WTC11 (cell line): ENCODE measurements around the gene CCR9. TPM values are rescaled to one million over a fixed set of nuclear protein-coding genes. Genes with fewer than 3 reads are reported as not detected.

Experiments
- ATAC-seq: fragments of 200-7000 bp; cut with Tn5 transposase; 2 replicates; pipeline ENCODE4 v1.10.0; 2021; ENCODE audit warnings: mild to moderate bottlenecking, moderate library complexity
- CTCF ChIA-PET: fragments of 300-600 bp; sonication (Branson Sonifier 250); formaldehyde crosslinking; loops from one replicate; lab custom pipeline; 2021; ENCODE audit warnings: antibody characterized with exemption; lab: Charles Lee
- POLR2A ChIA-PET: fragments of 350-600 bp; sonication (Branson Sonifier 250); formaldehyde crosslinking; loops from one replicate; lab custom pipeline; 2021; ENCODE audit warnings: antibody characterized with exemption; lab: Charles Lee
- DNase-seq: peaks from one replicate; pipeline ENCODE4 v3.0.0; 2021; ENCODE audit warnings: low spot score
- H3K27ac Mint-ChIP-seq: 2 replicates; pipeline ENCODE4 v1.8.0; 2021; ENCODE audit warnings: mixed read lengths
- H3K27me3 Mint-ChIP-seq: 2 replicates; pipeline ENCODE4 v1.8.0; 2021; ENCODE audit warnings: low read depth, mild to moderate bottlenecking, moderate library complexity, mixed read lengths
- H3K36me3 Mint-ChIP-seq: 2 replicates; pipeline ENCODE4 v1.8.0; 2021; ENCODE audit warnings: mixed read lengths
- H3K4me1 Mint-ChIP-seq: 2 replicates; pipeline ENCODE4 v1.8.0; 2022; ENCODE audit warnings: mixed read lengths
- H3K4me3 Mint-ChIP-seq: 2 replicates; pipeline ENCODE4 v1.8.0; 2021; ENCODE audit warnings: mild to moderate bottlenecking, moderate library complexity, mixed read lengths
- H3K9me3 Mint-ChIP-seq: 2 replicates; pipeline ENCODE4 v1.8.0; 2021; ENCODE audit warnings: mixed read lengths
- CBFB ChIP-seq: sonication (generic); formaldehyde crosslinking; IDR thresholded peaks from 2 replicates; pipeline ENCODE4 v1.8.1; 2022; ENCODE audit warnings: mild to moderate bottlenecking, low read depth, missing genetic modification reagents
- CREB1 ChIP-seq: sonication (generic); formaldehyde crosslinking; IDR thresholded peaks from 2 replicates; pipeline ENCODE4 v1.8.0; 2023; ENCODE audit warnings: mild to moderate bottlenecking, missing genetic modification reagents
- ETV6 ChIP-seq: sonication (generic); formaldehyde crosslinking; IDR thresholded peaks from 2 replicates; pipeline ENCODE4 v1.8.1; 2022; ENCODE audit warnings: mild to moderate bottlenecking, missing genetic modification reagents
- FOXJ3 ChIP-seq: sonication (generic); formaldehyde crosslinking; IDR thresholded peaks from 2 replicates; pipeline ENCODE4 v1.9.0; 2021; ENCODE audit warnings: missing genetic modification reagents, mild to moderate bottlenecking, borderline replicate concordance
- GABPB1 ChIP-seq: sonication (generic); formaldehyde crosslinking; IDR thresholded peaks from 2 replicates; pipeline ENCODE4 v1.8.1; 2023; ENCODE audit warnings: mild to moderate bottlenecking, missing genetic modification reagents
- GRHL2 ChIP-seq: fragments of 250-450 bp; sonication (Bioruptor Pico); IDR thresholded peaks from 2 replicates; pipeline ENCODE4 v1.8.0; 2022; ENCODE audit warnings: mild to moderate bottlenecking, moderate library complexity; ENCODE audit not compliant: insufficient replicate concordance, severe bottlenecking
- MXD4 ChIP-seq: fragments of 250-450 bp; sonication (Bioruptor Pico); IDR thresholded peaks from 2 replicates; pipeline ENCODE4 v1.8.0; 2021; ENCODE audit warnings: mild to moderate bottlenecking, moderate library complexity, borderline replicate concordance
- MYBL2 ChIP-seq: sonication (generic); formaldehyde crosslinking; IDR thresholded peaks from 2 replicates; pipeline ENCODE4 v1.8.1; 2023; ENCODE audit warnings: mild to moderate bottlenecking, moderate library complexity, missing genetic modification reagents
- NFYB ChIP-seq: sonication (generic); formaldehyde crosslinking; conservative IDR thresholded peaks from 2 replicates; pipeline ENCODE4 v1.8.0; 2022; ENCODE audit warnings: low read depth, missing genetic modification reagents
- NR1H2 ChIP-seq: sonication (generic); formaldehyde crosslinking; IDR thresholded peaks from 2 replicates; pipeline ENCODE4 v1.9.0; 2021; ENCODE audit warnings: mild to moderate bottlenecking, moderate library complexity, missing genetic modification reagents
- ZNF138 ChIP-seq: sonication (generic); formaldehyde crosslinking; conservative IDR thresholded peaks from 2 replicates; pipeline ENCODE4 v1.8.1; 2022; ENCODE audit warnings: mild to moderate bottlenecking, moderate library complexity, missing genetic modification reagents
- ZNF232 ChIP-seq: sonication (generic); formaldehyde crosslinking; IDR thresholded peaks from 2 replicates; pipeline ENCODE4 v1.8.0; 2022; ENCODE audit warnings: mild to moderate bottlenecking, missing genetic modification reagents
- ZNF416 ChIP-seq: fragments of 250-450 bp; sonication (Bioruptor Pico); IDR thresholded peaks from 2 replicates; pipeline ENCODE4 v1.9.0; 2021; ENCODE audit warnings: mild to moderate bottlenecking, inconsistent platforms
- total RNA-seq: library from RNA; stranded (reverse); gene quantifications from 3 replicates; pipeline ENCODE4 v1.2.3, GENCODE V29; 2021
- TF ChIP-seq, protein P1 (sequence below): fragments of 250-450 bp; sonication (Bioruptor Pico); IDR thresholded peaks from 2 replicates; pipeline ENCODE4 v2.1.2; 2022; ENCODE audit warnings: mild to moderate bottlenecking, moderate library complexity
- TF ChIP-seq, protein P2 (sequence below): sonication (generic); formaldehyde crosslinking; IDR thresholded peaks from 2 replicates; pipeline ENCODE4 v1.8.1; 2023; ENCODE audit warnings: mild to moderate bottlenecking, moderate library complexity, missing genetic modification reagents
- TF ChIP-seq, protein P3 (sequence below): fragments of 250-450 bp; sonication (Bioruptor Pico); IDR thresholded peaks from 2 replicates; pipeline ENCODE4 v1.8.0; 2021; ENCODE audit warnings: mild to moderate bottlenecking
- TF ChIP-seq, protein P4 (sequence below): sonication (generic); formaldehyde crosslinking; IDR thresholded peaks from 2 replicates; pipeline ENCODE4 v1.8.1; 2023; ENCODE audit warnings: mild to moderate bottlenecking, missing genetic modification reagents, moderate library complexity
- TF ChIP-seq, protein P5 (sequence below): sonication (generic); formaldehyde crosslinking; IDR thresholded peaks from 2 replicates; pipeline ENCODE4 v1.8.1; 2022; ENCODE audit warnings: mild to moderate bottlenecking, moderate library complexity, missing genetic modification reagents
- TF ChIP-seq, protein P6 (sequence below): sonication (generic); formaldehyde crosslinking; IDR thresholded peaks from 2 replicates; pipeline ENCODE4 v1.8.0; 2022; ENCODE audit warnings: mild to moderate bottlenecking, missing genetic modification reagents

CCR9 gene
- total RNA-seq, 1 experiment from 2014 or later, result not detected

DNA sequence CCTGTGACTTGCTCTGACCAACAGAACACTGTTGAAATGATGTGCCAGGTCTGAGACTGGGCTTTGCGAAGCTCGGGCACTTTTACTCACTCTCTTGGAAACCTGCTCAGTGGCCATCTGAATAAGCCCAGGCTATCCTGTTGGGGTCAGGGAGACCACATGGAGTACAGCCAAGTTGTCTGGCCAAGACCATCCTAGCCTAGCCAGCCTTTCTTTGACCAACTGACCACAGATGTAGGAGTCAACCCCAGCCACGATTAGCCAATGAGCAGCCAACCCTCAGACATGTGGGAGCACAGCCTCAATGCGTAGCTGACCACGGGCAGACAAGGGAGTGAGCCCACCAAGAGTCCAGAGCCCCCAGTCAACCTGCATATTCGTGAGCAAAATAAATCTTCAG, 26.1 kb downstream of the CCR9 start (continued):
- TF ChIP-seq, protein P1, sequence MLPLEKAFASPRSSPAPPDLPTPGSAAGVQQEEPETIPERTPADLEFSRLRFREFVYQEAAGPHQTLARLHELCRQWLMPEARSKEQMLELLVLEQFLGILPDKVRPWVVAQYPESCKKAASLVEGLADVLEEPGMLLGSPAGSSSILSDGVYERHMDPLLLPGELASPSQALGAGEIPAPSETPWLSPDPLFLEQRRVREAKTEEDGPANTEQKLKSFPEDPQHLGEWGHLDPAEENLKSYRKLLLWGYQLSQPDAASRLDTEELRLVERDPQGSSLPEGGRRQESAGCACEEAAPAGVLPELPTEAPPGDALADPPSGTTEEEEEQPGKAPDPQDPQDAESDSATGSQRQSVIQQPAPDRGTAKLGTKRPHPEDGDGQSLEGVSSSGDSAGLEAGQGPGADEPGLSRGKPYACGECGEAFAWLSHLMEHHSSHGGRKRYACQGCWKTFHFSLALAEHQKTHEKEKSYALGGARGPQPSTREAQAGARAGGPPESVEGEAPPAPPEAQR (CRISPR knock-in tag), result no peak
- TF ChIP-seq MYBL2 (CRISPR knock-in tag) (no peak), NR1H2 (no peak), ZNF416 (CRISPR knock-in tag) (no peak), GABPB1 (no peak)
- TF ChIP-seq, protein P2, sequence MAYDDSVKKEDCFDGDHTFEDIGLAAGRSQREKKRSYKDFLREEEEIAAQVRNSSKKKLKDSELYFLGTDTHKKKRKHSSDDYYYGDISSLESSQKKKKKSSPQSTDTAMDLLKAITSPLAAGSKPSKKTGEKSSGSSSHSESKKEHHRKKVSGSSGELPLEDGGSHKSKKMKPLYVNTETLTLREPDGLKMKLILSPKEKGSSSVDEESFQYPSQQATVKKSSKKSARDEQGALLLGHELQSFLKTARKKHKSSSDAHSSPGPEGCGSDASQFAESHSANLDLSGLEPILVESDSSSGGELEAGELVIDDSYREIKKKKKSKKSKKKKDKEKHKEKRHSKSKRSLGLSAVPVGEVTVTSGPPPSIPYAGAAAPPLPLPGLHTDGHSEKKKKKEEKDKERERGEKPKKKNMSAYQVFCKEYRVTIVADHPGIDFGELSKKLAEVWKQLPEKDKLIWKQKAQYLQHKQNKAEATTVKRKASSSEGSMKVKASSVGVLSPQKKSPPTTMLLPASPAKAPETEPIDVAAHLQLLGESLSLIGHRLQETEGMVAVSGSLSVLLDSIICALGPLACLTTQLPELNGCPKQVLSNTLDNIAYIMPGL, result no peak
- TF ChIP-seq, protein P3, sequence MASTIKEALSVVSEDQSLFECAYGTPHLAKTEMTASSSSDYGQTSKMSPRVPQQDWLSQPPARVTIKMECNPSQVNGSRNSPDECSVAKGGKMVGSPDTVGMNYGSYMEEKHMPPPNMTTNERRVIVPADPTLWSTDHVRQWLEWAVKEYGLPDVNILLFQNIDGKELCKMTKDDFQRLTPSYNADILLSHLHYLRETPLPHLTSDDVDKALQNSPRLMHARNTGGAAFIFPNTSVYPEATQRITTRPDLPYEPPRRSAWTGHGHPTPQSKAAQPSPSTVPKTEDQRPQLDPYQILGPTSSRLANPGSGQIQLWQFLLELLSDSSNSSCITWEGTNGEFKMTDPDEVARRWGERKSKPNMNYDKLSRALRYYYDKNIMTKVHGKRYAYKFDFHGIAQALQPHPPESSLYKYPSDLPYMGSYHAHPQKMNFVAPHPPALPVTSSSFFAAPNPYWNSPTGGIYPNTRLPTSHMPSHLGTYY (CRISPR knock-in tag), result no peak

DNA sequence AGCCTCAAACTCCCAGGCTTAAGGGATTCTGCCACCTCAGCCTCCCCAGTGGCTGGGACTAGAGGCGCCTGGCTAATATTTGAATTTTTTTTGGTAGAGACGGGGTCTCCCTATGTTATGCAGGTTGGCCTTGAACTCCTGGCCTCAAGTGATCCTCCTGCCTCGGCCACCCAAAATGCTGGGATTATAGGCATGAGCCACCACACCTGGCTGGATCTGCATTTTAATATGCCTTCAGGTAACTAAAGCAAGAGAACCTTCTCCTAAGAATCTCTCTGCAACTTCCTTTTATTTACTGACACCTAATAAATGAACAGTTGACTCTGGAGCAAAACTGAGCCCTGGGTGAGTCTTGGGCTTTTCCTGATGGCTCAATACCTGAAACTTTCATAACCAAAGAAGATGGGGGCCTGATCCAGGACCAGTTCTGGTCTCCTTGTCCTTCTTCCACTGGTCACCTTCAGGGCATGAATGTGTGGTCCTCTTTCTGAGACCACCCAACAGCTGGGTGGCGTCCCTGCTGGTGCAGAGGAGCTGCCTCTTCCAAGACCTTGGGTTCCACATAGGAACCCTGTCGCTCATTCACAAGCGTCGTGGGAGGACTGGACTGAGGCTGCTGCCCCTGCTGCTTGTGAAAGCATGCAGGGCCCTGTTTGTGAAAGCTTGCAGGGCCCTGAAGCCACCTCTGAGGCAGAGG, 28.2 kb downstream of the CCR9 start:
- CTCF ChIA-PET, result no interaction called here
- H3K27ac Mint-ChIP-seq, result no peak overlapping the region
- no peaks in the 10 kb centered on the region for H3K9me3 Mint-ChIP-seq
- TF ChIP-seq CBFB, result no peak
- TF ChIP-seq, protein P4, sequence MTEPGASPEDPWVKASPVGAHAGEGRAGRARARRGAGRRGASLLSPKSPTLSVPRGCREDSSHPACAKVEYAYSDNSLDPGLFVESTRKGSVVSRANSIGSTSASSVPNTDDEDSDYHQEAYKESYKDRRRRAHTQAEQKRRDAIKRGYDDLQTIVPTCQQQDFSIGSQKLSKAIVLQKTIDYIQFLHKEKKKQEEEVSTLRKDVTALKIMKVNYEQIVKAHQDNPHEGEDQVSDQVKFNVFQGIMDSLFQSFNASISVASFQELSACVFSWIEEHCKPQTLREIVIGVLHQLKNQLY (CRISPR knock-in tag), result no peak
- TF ChIP-seq GRHL2 (CRISPR knock-in tag), result no peak
- no peak for TF ChIP-seq MYBL2 (CRISPR knock-in tag)
- no peak for TF ChIP-seq ZNF138 (CRISPR knock-in tag)
- TF ChIP-seq, protein P1 (CRISPR knock-in tag), result no peak
- TF ChIP-seq FOXJ3 (CRISPR knock-in tag), result no peak
- no peak for TF ChIP-seq NFYB
- no peak for TF ChIP-seq CREB1 (CRISPR knock-in tag)
- TF ChIP-seq ETV6 (CRISPR knock-in tag), result no peak
- TF ChIP-seq, protein P5, sequence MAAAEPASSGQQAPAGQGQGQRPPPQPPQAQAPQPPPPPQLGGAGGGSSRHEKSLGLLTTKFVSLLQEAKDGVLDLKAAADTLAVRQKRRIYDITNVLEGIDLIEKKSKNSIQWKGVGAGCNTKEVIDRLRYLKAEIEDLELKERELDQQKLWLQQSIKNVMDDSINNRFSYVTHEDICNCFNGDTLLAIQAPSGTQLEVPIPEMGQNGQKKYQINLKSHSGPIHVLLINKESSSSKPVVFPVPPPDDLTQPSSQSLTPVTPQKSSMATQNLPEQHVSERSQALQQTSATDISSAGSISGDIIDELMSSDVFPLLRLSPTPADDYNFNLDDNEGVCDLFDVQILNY (CRISPR knock-in tag), result no peak
- TF ChIP-seq, protein P3 (CRISPR knock-in tag), result no peak
- no peak for TF ChIP-seq ZNF232 (CRISPR knock-in tag)
- TF ChIP-seq, protein P6, sequence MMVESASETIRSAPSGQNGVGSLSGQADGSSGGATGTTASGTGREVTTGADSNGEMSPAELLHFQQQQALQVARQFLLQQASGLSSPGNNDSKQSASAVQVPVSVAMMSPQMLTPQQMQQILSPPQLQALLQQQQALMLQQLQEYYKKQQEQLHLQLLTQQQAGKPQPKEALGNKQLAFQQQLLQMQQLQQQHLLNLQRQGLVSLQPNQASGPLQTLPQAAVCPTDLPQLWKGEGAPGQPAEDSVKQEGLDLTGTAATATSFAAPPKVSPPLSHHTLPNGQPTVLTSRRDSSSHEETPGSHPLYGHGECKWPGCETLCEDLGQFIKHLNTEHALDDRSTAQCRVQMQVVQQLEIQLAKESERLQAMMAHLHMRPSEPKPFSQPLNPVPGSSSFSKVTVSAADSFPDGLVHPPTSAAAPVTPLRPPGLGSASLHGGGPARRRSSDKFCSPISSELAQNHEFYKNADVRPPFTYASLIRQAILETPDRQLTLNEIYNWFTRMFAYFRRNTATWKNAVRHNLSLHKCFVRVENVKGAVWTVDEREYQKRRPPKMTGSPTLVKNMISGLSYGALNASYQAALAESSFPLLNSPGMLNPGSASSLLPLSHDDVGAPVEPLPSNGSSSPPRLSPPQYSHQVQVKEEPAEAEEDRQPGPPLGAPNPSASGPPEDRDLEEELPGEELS (CRISPR knock-in tag), result no peak
- no peak for TF ChIP-seq MXD4 (CRISPR knock-in tag)
- ATAC-seq, result no peak
- POLR2A ChIA-PET, result no interaction called here
- peaks cover 6% of the 10 kb centered on the region; the same call in 1 of the 2 replicates for H3K4me1 Mint-ChIP-seq
- no peak for DNase-seq
- no peaks in the 10 kb centered on the region; the same call in 1 of the 2 replicates for H3K36me3 Mint-ChIP-seq
- no peak overlapping the region for H3K4me3 Mint-ChIP-seq
- H3K27me3 Mint-ChIP-seq, result peaks cover 15% of the 10 kb centered on the region
